Astrocyte (in vitro differentiated cells and primary cell): ENCODE measurements around the gene AGPS.

Source experiments
- CTCF ChIP-seq: IDR thresholded peaks from 2 replicates; pipeline ENCODE4 v1.5.1; 2011; ENCODE audit warnings: low read depth, mild to moderate bottlenecking, inconsistent platforms, low read length, moderate library complexity; ENCODE audit not compliant: insufficient read depth
- EZH2 ChIP-seq: IDR thresholded peaks from 2 replicates; pipeline ENCODE4 v1.6.1; 2012; ENCODE audit warnings: mild to moderate bottlenecking, low read length, inconsistent platforms; ENCODE audit not compliant: insufficient read depth

GRCh38 chr2:177575358-177575757 lies 182.8 kb downstream of the AGPS start:
- TF ChIP-seq EZH2 (no peak), CTCF (no peak)
